Activated naive CD4-positive, alpha-beta T cell treated with anti-CD3 and anti-CD28 coated beads, Interleukin-2, amount 10 ng/mL, durations not matched to agents 5 hours and 36 hours (primary cell): Measurements from ENCODE around the gene F2RL2. TPM values are rescaled to one million over a fixed set of nuclear protein-coding genes. Genes with fewer than 3 reads are reported as not detected.

ENCODE experiments used
- total RNA-seq, 2 experiments: library from RNA; stranded (reverse); gene quantifications; one replicate each; pipeline ENCODE4 v1.2.3, GENCODE V29; 2021

The F2RL2 gene
- total RNA-seq, result not detected

DNA sequence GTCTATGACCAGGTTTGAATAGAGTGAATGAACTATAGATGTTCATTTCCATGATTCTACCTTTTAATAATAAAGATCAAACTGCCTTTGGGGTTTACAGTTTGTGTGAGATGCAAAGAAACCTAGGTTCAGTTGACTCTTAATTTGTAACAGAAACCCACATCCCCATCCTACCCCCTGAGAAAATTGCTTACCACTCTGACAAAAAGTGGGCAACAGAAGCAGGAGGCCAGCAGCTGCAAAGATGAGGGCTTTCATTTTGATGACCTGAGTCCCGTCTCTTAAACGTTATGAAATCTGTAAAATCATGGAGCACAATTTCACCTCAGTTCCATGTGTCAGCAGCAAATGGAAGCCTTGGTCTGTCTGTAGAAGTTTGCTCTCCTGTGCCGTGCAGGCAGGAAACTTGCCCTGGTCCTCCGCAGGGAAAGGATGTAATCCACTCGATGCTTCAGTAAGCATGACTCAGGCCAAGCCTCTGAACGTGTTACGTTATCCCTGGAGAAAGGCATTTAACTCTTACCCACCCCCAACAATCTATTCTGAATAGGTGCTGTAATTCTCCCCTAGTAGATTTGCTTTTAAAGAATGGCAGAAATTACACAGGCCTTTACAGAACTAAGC is at the start of gene F2RL2:
F2RL2 (minus strand) TSS at position 431 of the 624 bp plus-strand sequence; CDS start at position 258, 173 bp downstream.

Other genes starting within 250 kb of the F2RL2 start
- 10 to 100 TPM; 71.1 to 72.7 TPM for gene IQGAP2, start 220.1 kb downstream of the F2RL2 start, total RNA-seq
- 1 to 10 TPM; 4.6 to 4.8 TPM for gene F2R, start 92.7 kb upstream of the F2RL2 start, total RNA-seq
- 1 to 10 TPM; 1.7 to 2.0 TPM for gene F2RL1, start 195.6 kb upstream of the F2RL2 start, total RNA-seq
- gene S100Z, start 226.6 kb upstream of the F2RL2 start, total RNA-seq, result 1 to 10 TPM; 3.2 to 3.6 TPM